ENCODE measurements around the gene UBE2E3.
"Not testable (repeated sequence)": the region's sequence is repeated elsewhere in the genome, so short reads cannot be mapped to it uniquely, and the experiment has no call there.

UBE2E3 gene

DNA sequence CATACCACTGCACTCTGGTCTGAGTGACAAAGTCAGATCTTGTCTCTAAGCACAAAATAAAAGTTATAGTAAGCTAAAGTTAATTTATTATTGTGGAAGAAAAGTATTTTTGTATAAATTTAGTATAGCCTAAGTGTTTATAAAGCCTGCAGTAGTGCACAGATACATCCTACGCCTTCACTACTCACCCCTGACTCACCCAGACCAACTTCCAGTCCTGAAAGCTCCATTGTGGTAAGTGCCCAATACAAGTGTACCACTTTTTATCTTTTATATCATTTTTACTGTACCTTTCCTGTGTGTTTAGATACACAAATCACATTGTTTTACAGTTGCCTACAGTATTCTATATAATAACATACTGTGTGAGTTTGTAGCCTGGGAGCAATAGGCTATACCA lies 57.5 kb downstream of the UBE2E3 start:
- no peak for DNase-seq

- DNase-seq: no peak
These were observed 58.4 kb downstream of the UBE2E3 start for GRCh38 chr2:181038796-181039195.

GRCh38 chr2:181040839-181041238 lies 60.4 kb downstream of the UBE2E3 start:
- not testable (repeated sequence) for DNase-seq

- no peak for DNase-seq
These were observed 61.3 kb downstream of the UBE2E3 start for GRCh38 chr2:181041661-181042060.

- no peak for DNase-seq
These were observed 62.3 kb downstream of the UBE2E3 start for GRCh38 chr2:181042706-181043105.

DNA sequence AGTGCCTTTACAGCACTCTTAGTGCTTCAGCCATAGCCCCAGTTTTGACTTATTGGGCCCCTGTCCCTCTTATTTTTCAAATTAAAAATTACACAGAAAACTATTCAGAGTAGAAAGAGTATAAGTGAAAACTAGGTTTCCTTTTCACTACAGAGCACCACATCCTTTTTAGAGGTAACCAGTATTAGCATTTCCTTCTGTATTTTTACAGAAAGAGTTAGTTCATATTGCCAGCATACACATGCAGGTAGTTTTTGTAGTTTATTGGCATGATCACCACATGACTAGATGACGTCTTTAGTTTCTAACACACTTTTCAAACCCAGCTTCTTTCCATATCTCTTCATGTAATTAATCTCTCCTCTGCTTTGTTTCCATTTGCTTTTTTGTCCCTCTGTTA lies 66.4 kb downstream of the UBE2E3 start:
- DNase-seq: no peak

DNA sequence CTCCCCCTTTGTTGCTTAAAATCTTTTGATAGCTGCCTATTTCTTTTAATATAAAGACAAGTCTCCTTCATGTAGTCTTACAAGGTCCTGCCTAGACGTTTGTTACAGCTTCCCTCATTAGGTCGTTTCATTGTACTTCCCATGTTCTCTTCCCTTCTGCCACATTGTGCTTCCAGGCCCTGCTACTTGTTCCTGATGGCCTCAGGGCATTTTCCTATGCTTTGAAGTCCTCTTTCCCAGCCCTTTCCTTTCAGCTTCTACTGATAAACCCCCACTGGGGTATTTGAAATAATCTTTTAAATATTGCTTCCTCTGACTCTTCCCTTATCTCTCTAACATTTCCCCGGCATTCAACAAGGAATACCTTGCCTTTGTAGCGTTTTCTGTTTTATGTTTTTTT lies 67.4 kb downstream of the UBE2E3 start:
- DNase-seq: no peak

DNA sequence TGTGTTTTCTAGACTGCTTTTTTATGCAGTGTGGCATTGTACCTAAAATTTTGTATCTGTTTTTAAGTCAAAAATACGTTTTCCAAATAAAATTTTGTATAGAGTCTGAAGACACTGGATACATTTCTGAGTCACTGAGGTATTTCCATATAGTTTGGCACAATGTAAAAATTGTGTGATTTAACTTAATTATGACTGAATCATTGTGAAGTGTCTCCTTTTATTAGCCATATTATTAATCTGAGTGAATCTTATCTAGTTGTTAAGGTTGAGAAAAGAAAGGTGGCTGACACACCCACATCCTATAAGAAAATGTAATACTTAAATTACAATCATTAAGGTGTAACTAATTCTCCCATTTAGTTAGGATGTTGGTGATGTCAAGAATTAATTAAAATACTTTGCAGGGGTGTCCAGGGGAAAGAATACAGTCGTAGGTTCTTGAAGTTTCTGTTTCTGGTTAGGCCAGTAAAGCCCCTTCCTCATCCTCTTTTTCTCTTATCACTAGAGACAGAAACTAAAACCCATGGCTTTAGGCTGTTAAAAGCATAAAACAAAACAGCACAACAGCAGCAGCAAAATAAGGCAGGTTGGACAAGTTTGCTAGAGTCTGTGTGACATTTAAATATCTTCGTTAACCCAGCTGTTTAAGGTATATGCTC lies 71.6 kb downstream of the UBE2E3 start:
- DNase-seq: no peak

DNA sequence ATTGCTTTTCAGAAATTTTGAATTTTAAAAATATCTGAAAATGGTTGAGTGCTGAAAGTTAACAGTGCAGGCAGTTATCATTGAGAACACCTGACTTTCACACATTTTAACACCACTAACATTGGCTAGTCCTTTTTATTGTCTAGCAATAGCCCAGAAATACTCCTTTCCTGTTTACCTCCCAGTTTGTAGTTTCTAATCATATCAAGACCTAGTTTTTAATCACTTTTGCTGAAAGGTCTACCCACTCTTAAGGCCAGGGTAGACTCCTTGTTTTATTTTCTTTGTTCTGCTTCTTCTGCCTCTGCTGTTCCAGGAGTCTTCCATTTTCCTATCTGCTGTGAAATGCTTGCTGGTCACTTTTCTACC lies 72.1 kb downstream of the UBE2E3 start:
- no peak for DNase-seq

- DNase-seq: no peak
These were observed 73.9 kb downstream of the UBE2E3 start for GRCh38 chr2:181054256-181054655.

DNA sequence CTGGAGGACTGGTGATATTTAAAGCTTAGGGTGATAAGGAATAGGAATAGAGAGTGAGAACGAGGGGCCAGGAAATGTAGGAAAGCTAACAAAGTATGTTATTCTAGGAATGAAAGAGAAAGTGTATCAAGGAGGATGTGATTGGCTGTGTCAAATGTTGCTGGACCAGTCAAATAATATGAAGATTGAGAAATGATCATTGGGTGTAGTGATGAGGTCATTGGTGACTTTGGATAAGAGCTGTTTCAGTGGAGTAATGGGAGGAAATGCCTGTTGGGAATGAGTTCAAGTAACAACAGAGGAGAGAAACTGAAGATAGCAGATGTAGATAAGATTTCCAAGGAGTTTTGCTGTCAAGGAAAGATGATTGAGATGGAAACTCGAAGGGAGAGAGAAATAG lies 74.4 kb downstream of the UBE2E3 start:
- no peak for DNase-seq

- peak; percentile 84 for DNase-seq
These were observed 78.2 kb downstream of the UBE2E3 start for GRCh38 chr2:181058378-181059269.

GRCh38 chr2:181063696-181064095 lies 83.3 kb downstream of the UBE2E3 start:
- DNase-seq: no peak

DNA sequence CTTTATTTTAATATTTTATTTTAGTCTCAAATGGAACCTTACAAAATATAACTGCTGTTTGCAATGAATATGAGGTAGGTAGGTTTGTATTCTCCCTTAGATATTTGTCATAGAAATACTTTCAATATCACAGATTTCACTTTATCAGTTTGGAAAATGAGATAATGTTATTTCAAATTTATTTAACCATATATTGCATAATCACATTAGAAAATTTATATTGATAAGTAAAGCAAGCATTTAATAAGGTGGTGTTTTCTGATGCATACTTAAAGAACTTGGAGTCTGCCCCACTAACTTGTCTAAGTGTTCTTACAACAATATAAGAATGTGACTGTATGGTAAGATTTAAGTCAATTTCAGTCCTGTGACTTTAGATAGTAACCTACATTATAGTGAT lies 85.1 kb downstream of the UBE2E3 start:
- no peak for DNase-seq

- DNase-seq: no peak
These were observed 85.9 kb downstream of the UBE2E3 start for GRCh38 chr2:181066333-181066732.

DNA sequence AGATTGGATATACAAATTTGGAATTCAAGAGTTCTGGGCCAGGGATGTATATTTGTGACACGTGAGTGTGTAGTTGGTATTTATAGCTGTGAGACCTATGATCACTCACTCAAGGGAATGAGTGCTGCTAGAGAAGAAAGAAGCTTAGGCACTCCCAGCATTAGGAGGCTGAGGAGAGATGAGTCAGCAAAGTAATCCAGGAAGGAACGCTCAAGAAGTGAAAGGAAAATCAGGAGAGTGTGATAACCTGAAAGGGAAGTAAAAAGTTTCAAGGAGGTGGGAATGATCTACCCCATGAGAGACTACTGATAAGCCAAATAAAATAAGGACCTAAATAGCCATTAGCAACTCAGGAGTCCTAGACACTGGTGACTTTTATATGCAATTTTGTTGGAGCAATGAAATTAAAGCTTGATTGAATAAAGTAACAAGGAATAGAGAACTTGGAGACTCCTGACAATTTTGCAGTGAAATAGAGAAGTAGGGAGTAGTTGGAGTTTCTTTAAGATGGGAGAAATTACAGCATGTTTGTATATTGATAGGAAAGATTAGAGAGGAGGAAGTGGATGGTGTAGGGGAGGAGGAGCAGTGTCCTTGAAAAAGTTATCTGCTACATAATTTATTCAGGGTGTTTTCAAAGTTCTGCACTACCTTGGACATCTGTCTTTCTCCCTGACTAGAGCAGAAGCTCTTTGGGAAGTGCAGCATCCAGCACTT lies 89.9 kb downstream of the UBE2E3 start:
- DNase-seq: peak; percentile 25

DNA sequence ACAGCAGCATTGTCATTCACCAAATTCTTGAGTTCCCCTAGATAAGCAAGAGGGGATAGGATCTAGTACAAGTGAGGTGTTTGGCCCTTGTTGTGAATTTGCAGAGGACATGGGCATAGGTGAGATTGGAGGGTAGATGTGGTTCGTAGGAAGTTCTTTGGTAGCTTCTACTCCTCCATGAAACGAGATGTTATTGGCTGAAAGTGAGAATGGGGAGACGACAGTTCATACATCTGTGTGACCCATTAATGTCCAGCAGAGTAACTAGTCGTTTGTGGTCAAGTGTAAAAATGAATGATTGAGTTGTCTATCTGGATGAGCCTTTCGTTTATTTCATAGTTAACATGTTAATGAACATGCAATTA lies 90.4 kb downstream of the UBE2E3 start:
- no peak for DNase-seq

DNA sequence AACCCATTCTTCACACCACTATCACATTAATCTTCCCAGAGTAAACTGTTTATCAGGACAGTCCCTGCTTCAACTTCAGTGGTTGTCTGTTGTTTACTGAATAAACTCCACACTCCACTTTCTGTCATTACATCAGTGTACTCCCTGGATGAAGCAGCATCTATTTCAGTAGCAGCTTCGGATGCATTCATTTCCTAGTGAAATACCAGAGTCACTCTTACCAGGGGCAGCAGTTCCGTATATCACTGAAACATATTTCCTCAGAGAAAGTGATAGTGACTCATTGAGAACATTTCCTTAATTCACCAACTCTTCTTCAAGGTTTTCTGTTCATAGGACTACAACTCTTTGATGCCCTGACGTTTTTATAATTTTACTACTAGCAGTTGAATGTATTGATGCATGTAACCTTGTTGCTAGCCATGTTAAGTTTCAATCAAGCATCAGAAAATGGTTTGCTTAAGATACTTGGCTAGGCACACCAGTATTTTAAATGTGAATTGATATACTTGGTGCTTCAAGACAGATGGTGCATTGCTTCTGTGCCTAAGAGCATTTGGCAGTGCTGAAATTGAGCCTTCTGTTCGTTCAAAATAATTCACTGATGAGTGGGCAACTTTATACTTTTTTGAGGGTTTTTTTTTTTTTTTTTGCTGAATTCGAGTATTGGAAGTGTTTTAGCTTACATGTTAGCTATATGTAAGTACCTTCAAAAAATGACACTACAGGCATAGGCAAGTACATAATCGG lies 92.3 kb downstream of the UBE2E3 start:
- no peak for DNase-seq

DNA sequence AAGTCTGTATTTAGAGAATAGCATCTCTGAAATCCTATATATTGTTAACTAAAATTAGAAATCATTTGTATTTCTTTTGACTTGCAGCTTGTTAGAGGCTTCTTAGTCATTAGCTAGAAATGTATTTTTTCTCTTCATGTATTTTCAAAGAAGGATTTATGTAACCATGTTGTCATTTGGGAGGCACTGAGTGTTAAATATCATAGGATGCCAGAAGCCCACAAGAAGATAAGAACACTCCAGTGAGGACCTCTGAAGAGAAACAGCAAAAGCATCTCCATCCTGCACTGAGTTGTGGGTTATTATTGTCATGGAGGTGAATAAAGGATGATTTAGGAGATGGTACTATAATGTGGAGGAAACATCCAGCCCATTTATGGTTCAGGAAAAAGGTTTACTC lies 93.5 kb downstream of the UBE2E3 start:
- no peak for DNase-seq

DNA sequence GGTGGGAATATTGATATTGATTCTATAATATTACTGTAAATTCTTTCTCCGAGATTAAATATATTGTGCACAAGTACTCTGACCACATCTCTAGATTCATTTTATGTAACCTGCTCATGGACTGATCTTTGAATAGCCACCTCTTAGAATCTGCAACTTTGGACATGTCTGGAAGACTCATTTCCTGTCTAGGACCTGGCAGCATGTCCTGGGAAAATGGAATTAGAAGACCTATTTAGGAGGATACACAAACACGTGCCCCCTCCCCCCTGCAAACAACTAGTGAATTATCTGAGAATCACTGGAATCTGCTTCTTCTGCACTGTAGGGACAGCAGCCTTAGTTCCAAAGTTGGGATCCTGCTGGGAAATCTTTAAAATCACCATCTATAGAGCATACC lies 94.1 kb downstream of the UBE2E3 start:
- no peak for DNase-seq

GRCh38 chr2:181076658-181077057 lies 96.3 kb downstream of the UBE2E3 start:
- no peak for DNase-seq

- DNase-seq: peak; percentile 79
These were observed 96.8 kb downstream of the UBE2E3 start for GRCh38 chr2:181077128-181077709.

DNA sequence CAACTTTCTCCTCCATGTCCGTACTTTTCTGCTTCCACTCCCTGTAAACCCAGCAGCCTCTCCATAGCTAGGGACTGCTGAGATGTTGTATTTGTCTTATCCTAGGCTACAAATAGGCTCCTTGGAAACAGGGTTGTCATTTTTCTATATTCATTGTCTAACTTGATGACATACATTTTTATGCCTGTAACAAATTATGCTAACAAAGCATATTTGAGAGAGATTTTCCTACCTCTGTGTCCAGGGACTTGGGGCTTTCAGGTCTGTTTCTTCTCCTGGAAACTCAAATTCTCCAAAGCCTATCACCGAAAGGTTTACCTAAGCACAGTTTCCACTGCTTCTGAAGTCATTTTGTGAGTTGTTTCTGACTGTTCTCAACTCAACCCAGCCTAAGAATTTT lies 102.7 kb downstream of the UBE2E3 start:
- no peak for DNase-seq

Measured in DMS53 (cell line).